Epithelial cell of esophagus (primary cell): ENCODE results near the gene SCGB3A1.

ENCODE experiments used
- DNase-seq: peaks from one replicate; pipeline ENCODE4 v3.0.0; 2010; ENCODE audit warnings: low read depth
- H3K4me3 ChIP-seq: 2 replicates; pipeline ENCODE4 v1.5.1; 2011; ENCODE audit warnings: mild to moderate bottlenecking, low read length, control low read depth
- CTCF ChIP-seq: IDR thresholded peaks from 2 replicates; pipeline ENCODE4 v1.5.1; 2011; ENCODE audit warnings: low read depth, mild to moderate bottlenecking, low read length, control low read depth, inconsistent platforms; ENCODE audit not compliant: insufficient read depth; ENCODE audit errors: missing control alignments

SCGB3A1 gene

GRCh38 chr5:180609817-180610550 lies 18.7 kb upstream of the SCGB3A1 start:
- no peak for DNase-seq
- H3K4me3 ChIP-seq: no peak overlapping the region
- TF ChIP-seq CTCF: no peak

GRCh38 chr5:180609386-180609785 lies 18.1 kb upstream of the SCGB3A1 start:
- no peak overlapping the region for H3K4me3 ChIP-seq
- no peak for TF ChIP-seq CTCF
- DNase-seq: no peak

- no peak for DNase-seq
- no peak for TF ChIP-seq CTCF
- H3K4me3 ChIP-seq: no peak overlapping the region
Measured at GRCh38 chr5:180608572-180609310, 17.4 kb upstream of the SCGB3A1 start.

GRCh38 chr5:180607861-180608571 lies 16.7 kb upstream of the SCGB3A1 start:
- no peak for DNase-seq
- no peak overlapping the region for H3K4me3 ChIP-seq
- TF ChIP-seq CTCF: no peak

- DNase-seq: no peak
- H3K4me3 ChIP-seq: no peak overlapping the region
- TF ChIP-seq CTCF: no peak
Measured at GRCh38 chr5:180606215-180606785, 15.0 kb upstream of the SCGB3A1 start.

- no peak overlapping the region for H3K4me3 ChIP-seq
- DNase-seq: peak; percentile 55
- TF ChIP-seq CTCF: peak; percentile 80
Measured at GRCh38 chr5:180605554-180606214, 14.4 kb upstream of the SCGB3A1 start.
